OCI-LY3 (cell line): Measurements from ENCODE around the gene ATP1B4.

Source experiments
- H2AFZ ChIP-seq: fragments of 200-600, 300-600 bp; shearing (Covaris generic); 2 replicates; pipeline ENCODE4 v1.6.0; 2014; ENCODE audit warnings: antibody characterized with exemption, low read depth, low read length
- H3K27ac ChIP-seq: fragments of 200-600, 300-600 bp; sonication (generic); 2 replicates; pipeline ENCODE4 v1.5.1; 2014; ENCODE audit warnings: mild to moderate bottlenecking, low read length, moderate library complexity, mixed read lengths
- H3K27me3 ChIP-seq: fragments of 200-600, 300-600 bp; sonication (generic); 2 replicates; pipeline ENCODE4 v1.6.1; 2014; ENCODE audit warnings: low read depth, low read length, mixed read lengths
- H3K36me3 ChIP-seq: fragments of 200-600, 300-600 bp; sonication (generic); replicated peaks from 2 replicates; pipeline ENCODE3; 2014; ENCODE audit warnings: low read depth, low read length, mixed read lengths
- H3K4me1 ChIP-seq: fragments of 300-600, 200-600 bp; sonication (generic); 2 replicates; pipeline ENCODE4 v1.6.1; 2014; ENCODE audit warnings: low read length, mixed read lengths
- H3K4me2 ChIP-seq: fragments of 200-600, 300-600 bp; sonication (generic); 2 replicates; pipeline ENCODE4 v1.6.1; 2014; ENCODE audit warnings: low read length, mixed read lengths
- H3K4me3 ChIP-seq: fragments of 300-600, 200-600 bp; sonication (generic); 2 replicates; pipeline ENCODE4 v1.5.1; 2014; ENCODE audit warnings: antibody characterized with exemption, mild to moderate bottlenecking, low read length, moderate library complexity
- H3K79me2 ChIP-seq: fragments of 300-600, 200-600 bp; shearing (Covaris generic); 2 replicates; pipeline ENCODE4 v1.6.1; 2014; ENCODE audit warnings: mild to moderate bottlenecking, low read length, mixed read lengths
- H3K9ac ChIP-seq: fragments of 300-600, 200-600 bp; shearing (Covaris generic); 2 replicates; pipeline ENCODE4 v1.6.0; 2014; ENCODE audit warnings: mild to moderate bottlenecking, low read length, moderate library complexity
- H3K9me3 ChIP-seq: fragments of 200-600, 300-600 bp; shearing (Covaris generic); 2 replicates; pipeline ENCODE4 v1.6.1; 2014; ENCODE audit warnings: low read length, mixed read lengths; ENCODE audit not compliant: insufficient read depth
- H4K20me1 ChIP-seq: fragments of 200-600, 300-600 bp; sonication (generic); 2 replicates; pipeline ENCODE4 v1.6.1; 2016; ENCODE audit warnings: low read length, mixed read lengths; ENCODE audit not compliant: insufficient read depth
- CTCF ChIP-seq: fragments of 200-600, 300-600 bp; sonication (generic); IDR thresholded peaks from 2 replicates; pipeline ENCODE4 v1.5.1; 2014; ENCODE audit warnings: antibody characterized with exemption, low read length, low read depth
- EZH2phosphoT487 ChIP-seq: fragments of 200-600 bp; shearing (Covaris generic); IDR thresholded peaks from 2 replicates; pipeline ENCODE4 v1.6.1; 2018; ENCODE audit warnings: antibody characterized with exemption, mixed run types, low read depth

The ATP1B4 gene

DNA sequence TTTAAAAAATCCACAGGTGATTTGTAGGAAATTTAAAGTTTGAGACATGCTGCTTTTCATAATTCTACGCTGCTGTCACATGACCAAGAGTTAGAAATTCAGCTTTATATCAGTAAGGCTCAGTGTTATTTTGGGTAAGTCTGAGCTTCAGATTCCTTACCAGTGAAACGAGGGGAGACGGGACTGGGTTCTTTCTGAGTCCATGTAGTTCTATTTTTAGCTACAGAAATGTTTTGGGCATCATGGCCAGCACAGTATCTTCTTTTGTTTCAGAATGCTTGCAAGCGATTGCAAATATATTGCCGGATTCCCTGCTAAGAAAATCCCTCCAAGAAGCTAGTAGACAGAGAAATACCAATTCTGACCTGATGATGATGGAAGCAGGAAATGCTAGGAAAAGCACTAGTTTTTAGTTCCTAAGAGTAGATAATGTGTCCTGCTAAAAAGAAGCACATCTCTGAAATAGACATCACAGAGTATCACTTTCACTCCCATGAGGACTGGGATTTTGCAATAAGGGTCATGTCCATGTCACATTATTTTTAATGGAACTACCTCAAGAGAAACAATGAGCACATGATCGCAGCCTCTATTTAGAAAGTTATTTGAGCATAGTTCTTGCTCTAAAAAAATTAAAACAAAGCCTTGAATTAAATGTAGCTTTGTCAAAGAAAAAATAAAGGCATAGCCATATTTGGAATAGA is 10.9 kb downstream of the ATP1B4 start:
- no peak for TF ChIP-seq CTCF
- TF ChIP-seq EZH2phosphoT487, result no peak
- Histone ChIP-seq H3K4me2 (no peak overlapping the region), H3K4me1 (peaks cover 12% of the 10 kb centered on the region), H2AFZ (no peak overlapping the region), H3K4me3 (no peak overlapping the region), H3K9me3 (no peaks in the 10 kb centered on the region), H3K36me3 (no peaks in the 10 kb centered on the region), H3K27me3 (no peaks in the 10 kb centered on the region), H4K20me1 (no peaks in the 10 kb centered on the region), H3K79me2 (no peaks in the 10 kb centered on the region), H3K9ac (no peak overlapping the region), H3K27ac (no peak overlapping the region)

DNA sequence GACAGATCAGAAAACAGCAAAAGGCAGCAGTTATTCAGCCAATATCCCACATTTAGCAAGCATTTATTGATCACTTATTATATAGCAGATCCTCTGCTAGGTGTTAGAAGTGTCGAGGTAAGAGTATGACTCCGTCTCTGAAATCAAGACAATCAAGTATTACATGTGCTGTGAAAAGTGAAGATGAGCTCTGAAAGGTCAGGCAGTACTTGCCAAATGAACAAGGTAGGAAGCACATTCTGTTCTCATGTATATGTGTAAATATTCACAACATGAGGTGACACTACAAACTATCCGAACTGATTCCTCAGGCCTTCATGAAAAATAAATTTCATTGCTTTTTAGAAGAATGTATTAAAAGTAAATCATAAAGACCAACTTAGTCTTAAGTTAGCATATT is 15.3 kb downstream of the ATP1B4 start:
- H3K27ac ChIP-seq, result no peak overlapping the region
- no peak overlapping the region for H3K9ac ChIP-seq
- TF ChIP-seq CTCF (no peak), EZH2phosphoT487 (no peak)
- no peaks in the 10 kb centered on the region for H3K36me3 ChIP-seq
- no peaks in the 10 kb centered on the region for H3K9me3 ChIP-seq
- no peaks in the 10 kb centered on the region for H3K79me2 ChIP-seq
- H3K4me3 ChIP-seq, result no peak overlapping the region
- H3K4me2 ChIP-seq, result no peak overlapping the region
- no peaks in the 10 kb centered on the region for H4K20me1 ChIP-seq
- H3K27me3 ChIP-seq, result peaks cover 6% of the 10 kb centered on the region
- no peak overlapping the region for H2AFZ ChIP-seq
- H3K4me1 ChIP-seq, result peaks cover 5% of the 10 kb centered on the region; the same call in 1 of the 2 replicates

- TF ChIP-seq CTCF (no peak), EZH2phosphoT487 (no peak)
Observed at GRCh38 chrX:120377715-120378114, 15.8 kb downstream of the ATP1B4 start.

DNA sequence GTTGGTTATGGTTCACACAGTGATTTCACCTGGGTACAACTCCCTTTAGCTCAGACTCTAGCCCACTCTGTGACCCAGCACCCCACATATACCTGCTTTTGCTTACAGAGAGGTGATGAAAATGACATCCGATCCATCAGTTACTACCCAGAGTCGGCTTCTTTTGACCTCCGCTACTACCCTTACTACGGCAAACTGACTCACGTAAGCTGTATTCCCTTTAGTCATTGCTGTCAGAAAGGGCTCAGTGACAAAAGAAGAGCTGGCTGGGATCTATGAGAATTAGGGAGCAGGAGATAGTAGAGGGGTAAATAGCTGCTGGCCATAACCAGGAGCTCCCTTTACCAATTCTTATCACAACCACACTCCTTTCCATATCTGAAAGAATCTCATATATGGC is 16.7 kb downstream of the ATP1B4 start:
- H3K27me3 ChIP-seq, result peaks cover 15% of the 10 kb centered on the region
- TF ChIP-seq EZH2phosphoT487 (no peak), CTCF (no peak)

More at GRCh38 chrX:120377715-120378114, 15.8 kb downstream of the ATP1B4 start:
- H3K27me3 ChIP-seq, result peaks cover 11% of the 10 kb centered on the region
- no peak overlapping the region for H2AFZ ChIP-seq
- H4K20me1 ChIP-seq, result no peaks in the 10 kb centered on the region
- H3K4me3 ChIP-seq, result no peak overlapping the region
- peaks cover 5% of the 10 kb centered on the region; the same call in 1 of the 2 replicates for H3K4me1 ChIP-seq
- no peak overlapping the region for H3K4me2 ChIP-seq
- no peak overlapping the region for H3K9ac ChIP-seq
- no peaks in the 10 kb centered on the region for H3K79me2 ChIP-seq
- no peak overlapping the region for H3K27ac ChIP-seq
- no peaks in the 10 kb centered on the region for H3K9me3 ChIP-seq
- H3K36me3 ChIP-seq, result no peaks in the 10 kb centered on the region

More for the DNA sequence above, 16.7 kb downstream of the ATP1B4 start:
- Histone ChIP-seq H3K4me2 (no peak overlapping the region), H3K9me3 (no peaks in the 10 kb centered on the region), H3K79me2 (no peaks in the 10 kb centered on the region), H3K4me1 (peaks cover 5% of the 10 kb centered on the region; the same call in 1 of the 2 replicates), H3K4me3 (no peak overlapping the region), H3K9ac (no peak overlapping the region), H2AFZ (no peak overlapping the region), H3K36me3 (no peaks in the 10 kb centered on the region), H4K20me1 (no peaks in the 10 kb centered on the region), H3K27ac (no peak overlapping the region)
